ENCODE data around the gene ABCC10.

Gene ABCC10

GRCh38 chr6:43395776-43396175 lies 31.6 kb upstream of the ABCC10 start:
- Histone ChIP-seq H3K27ac (ENCODE audit: low read depth, low read length) (peak overlapping the region; percentile 94), H4K20me1 (ENCODE audit: control insufficient read depth, insufficient read depth, low read depth, low read length) (no peaks in the 10 kb centered on the region), H3K4me3 (ENCODE audit: low read length) (peak overlapping the region; percentile 91), H3F3A (ENCODE audit: control insufficient read depth, insufficient read depth) (peaks cover 27% of the 10 kb centered on the region), H3K36me3 (ENCODE audit: control insufficient read depth, low read length) (peaks cover 70% of the 10 kb centered on the region), H3K4me1 (ENCODE audit: control insufficient read depth, low read length) (peaks cover 69% of the 10 kb centered on the region), H3K9me3 (ENCODE audit: control insufficient read depth, insufficient read depth, low read length) (no peaks in the 10 kb centered on the region), H3K4me2 (ENCODE audit: low read length) (peak overlapping the region; percentile 99), H3K79me2 (ENCODE audit: control insufficient read depth, low read length) (peaks cover 81% of the 10 kb centered on the region), H3K9me2 (replicated peaks; ENCODE audit: control insufficient read depth, low read length) (no peaks in the 10 kb centered on the region), H3K27me3 (ENCODE audit: control insufficient read depth, low read length) (no peaks in the 10 kb centered on the region)
- TF ChIP-seq, protein P1, sequence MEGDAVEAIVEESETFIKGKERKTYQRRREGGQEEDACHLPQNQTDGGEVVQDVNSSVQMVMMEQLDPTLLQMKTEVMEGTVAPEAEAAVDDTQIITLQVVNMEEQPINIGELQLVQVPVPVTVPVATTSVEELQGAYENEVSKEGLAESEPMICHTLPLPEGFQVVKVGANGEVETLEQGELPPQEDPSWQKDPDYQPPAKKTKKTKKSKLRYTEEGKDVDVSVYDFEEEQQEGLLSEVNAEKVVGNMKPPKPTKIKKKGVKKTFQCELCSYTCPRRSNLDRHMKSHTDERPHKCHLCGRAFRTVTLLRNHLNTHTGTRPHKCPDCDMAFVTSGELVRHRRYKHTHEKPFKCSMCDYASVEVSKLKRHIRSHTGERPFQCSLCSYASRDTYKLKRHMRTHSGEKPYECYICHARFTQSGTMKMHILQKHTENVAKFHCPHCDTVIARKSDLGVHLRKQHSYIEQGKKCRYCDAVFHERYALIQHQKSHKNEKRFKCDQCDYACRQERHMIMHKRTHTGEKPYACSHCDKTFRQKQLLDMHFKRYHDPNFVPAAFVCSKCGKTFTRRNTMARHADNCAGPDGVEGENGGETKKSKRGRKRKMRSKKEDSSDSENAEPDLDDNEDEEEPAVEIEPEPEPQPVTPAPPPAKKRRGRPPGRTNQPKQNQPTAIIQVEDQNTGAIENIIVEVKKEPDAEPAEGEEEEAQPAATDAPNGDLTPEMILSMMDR (IDR thresholded peaks at IDR 0.05; ENCODE audit: low read depth, low read length, poor library complexity, severe bottlenecking): no peak
- no peak for TF ChIP-seq EZH2phosphoT487 (IDR thresholded peaks at IDR 0.05; ENCODE audit: borderline replicate concordance, low read length)

- Histone ChIP-seq H3K27me3 (ENCODE audit: control insufficient read depth, low read length) (no peaks in the 10 kb centered on the region), H3K79me2 (ENCODE audit: control insufficient read depth, low read length) (peaks cover 75% of the 10 kb centered on the region), H3K9me3 (ENCODE audit: control insufficient read depth, insufficient read depth, low read length) (no peaks in the 10 kb centered on the region), H3K4me2 (ENCODE audit: low read length) (peak overlapping the region; percentile 99), H3K27ac (ENCODE audit: low read depth, low read length) (peak overlapping the region; percentile 94), H3K9me2 (replicated peaks; ENCODE audit: control insufficient read depth, low read length) (no peaks in the 10 kb centered on the region), H3F3A (ENCODE audit: control insufficient read depth, insufficient read depth) (peaks cover 21% of the 10 kb centered on the region), H3K4me1 (ENCODE audit: control insufficient read depth, low read length) (peaks cover 61% of the 10 kb centered on the region), H4K20me1 (ENCODE audit: control insufficient read depth, insufficient read depth, low read depth, low read length) (no peaks in the 10 kb centered on the region), H3K36me3 (ENCODE audit: control insufficient read depth, low read length) (peaks cover 72% of the 10 kb centered on the region), H3K4me3 (ENCODE audit: low read length) (peak overlapping the region; percentile 91)
- TF ChIP-seq, protein P1 (IDR thresholded peaks at IDR 0.05; ENCODE audit: low read depth, low read length, poor library complexity, severe bottlenecking): no peak
- TF ChIP-seq EZH2phosphoT487 (IDR thresholded peaks at IDR 0.05; ENCODE audit: borderline replicate concordance, low read length): no peak
These were observed 30.8 kb upstream of the ABCC10 start for GRCh38 chr6:43396408-43397149.

DNA sequence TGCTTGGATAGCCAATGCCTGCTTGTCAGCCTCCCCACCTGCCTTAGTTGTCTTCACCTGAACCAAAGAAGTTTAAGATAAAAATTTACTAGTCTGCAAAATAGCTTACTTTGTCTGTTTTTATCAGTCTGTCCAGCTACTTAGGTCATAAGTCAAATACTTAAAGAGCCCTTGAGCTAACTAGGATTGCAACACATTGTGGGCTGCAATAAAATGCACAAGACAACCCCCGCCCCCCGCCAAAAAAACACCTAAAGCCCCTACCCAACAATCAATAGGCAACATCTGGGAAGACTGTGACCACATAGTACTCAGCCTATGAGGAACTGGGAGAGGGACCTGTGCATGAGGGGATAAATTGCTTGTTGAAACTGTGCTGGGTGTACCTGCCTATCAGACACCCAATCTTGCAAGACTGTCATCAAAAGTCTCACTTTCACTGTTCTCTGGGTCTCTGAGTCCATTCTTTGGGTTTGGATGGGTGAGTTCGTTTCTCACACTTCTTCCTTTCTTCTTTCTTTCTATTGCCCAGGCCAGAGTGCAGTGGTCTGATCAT lies 27.3 kb upstream of the ABCC10 start:
- H3K9me2 ChIP-seq (replicated peaks; ENCODE audit: control insufficient read depth, low read length): no peaks in the 10 kb centered on the region
- no peaks in the 10 kb centered on the region for H3K9me3 ChIP-seq (ENCODE audit: control insufficient read depth, insufficient read depth, low read length)
- H3K4me3 ChIP-seq (ENCODE audit: low read length): no peak overlapping the region
- H3K4me2 ChIP-seq (ENCODE audit: low read length): no peak overlapping the region
- H4K20me1 ChIP-seq (ENCODE audit: control insufficient read depth, insufficient read depth, low read depth, low read length): no peaks in the 10 kb centered on the region
- H3K27me3 ChIP-seq (ENCODE audit: control insufficient read depth, low read length): no peaks in the 10 kb centered on the region
- no peak for TF ChIP-seq EZH2phosphoT487 (IDR thresholded peaks at IDR 0.05; ENCODE audit: borderline replicate concordance, low read length)
- TF ChIP-seq, protein P1 (IDR thresholded peaks at IDR 0.05; ENCODE audit: low read depth, low read length, poor library complexity, severe bottlenecking): no peak
- H3K27ac ChIP-seq (ENCODE audit: low read depth, low read length): no peak overlapping the region
- H3K79me2 ChIP-seq (ENCODE audit: control insufficient read depth, low read length): peaks cover 41% of the 10 kb centered on the region
- H3F3A ChIP-seq (ENCODE audit: control insufficient read depth, insufficient read depth): peaks cover 13% of the 10 kb centered on the region
- peaks cover 32% of the 10 kb centered on the region for H3K4me1 ChIP-seq (ENCODE audit: control insufficient read depth, low read length)
- peaks cover 84% of the 10 kb centered on the region for H3K36me3 ChIP-seq (ENCODE audit: control insufficient read depth, low read length)

Data from DOHH2 (cell line).